Measurements from ENCODE around the gene DNAAF6. TPM values are rescaled to one million over a fixed set of nuclear protein-coding genes. Genes with fewer than 3 reads are reported as not detected.
A peak's percentile ranks its signal among the peaks of the same experiment; 100 is the strongest.

Gene DNAAF6
- total and polyA plus RNA-seq, 4 experiments from 2014 or later = not detected

DNA sequence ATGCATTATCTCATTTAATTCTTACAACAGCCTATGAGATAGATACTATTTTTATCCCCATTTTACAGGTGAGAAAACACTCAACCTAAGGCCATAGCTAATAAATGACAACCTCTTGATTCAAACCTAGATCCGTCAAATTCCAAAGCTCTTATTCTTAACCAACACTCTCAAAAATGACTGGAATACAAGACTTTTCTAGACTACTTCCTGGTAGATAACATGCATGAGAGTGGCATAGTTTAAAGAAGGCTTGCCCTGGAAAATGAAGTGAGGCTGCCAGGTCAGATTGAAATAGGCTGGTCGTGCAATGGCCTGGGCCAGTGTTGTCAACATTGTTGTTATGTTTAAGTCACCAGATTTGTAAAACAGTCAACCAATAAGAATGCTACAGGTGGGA lies 86.6 kb downstream of the DNAAF6 start:
- Mint-ChIP-seq H3K4me1 (peaks cover 0 to 1% (median 0%) of the 10 kb centered on the region in 4 donors), H3K27me3 (no peaks in the 10 kb centered on the region), H3K9me3 (peaks cover 0 to under 1% (median 0%) of the 10 kb centered on the region in 8 donors), H3K4me3 (peak overlapping the region in 1 of 8 donors; percentile 18), H3K27ac (no peak overlapping the region), H3K36me3 (no peaks in the 10 kb centered on the region)
- POLR2A ChIA-PET (ENCODE audit: partially characterized antibody) = no interaction called here
- intact Hi-C loops (cut with micrococcal nuclease) = no loop called here
- Histone ChIP-seq H3K4me1 (ENCODE audit: insufficient read depth, low read length) (no peaks in the 10 kb centered on the region), H3K9me3 (ENCODE audit: control insufficient read depth in 1 of 2, low read length in 2 of 2) (no peaks in the 10 kb centered on the region), H3K27ac (ENCODE audit: low read depth, low read length) (no peak overlapping the region), H3K27me3 (ENCODE audit: insufficient read depth, low read length) (no peaks in the 10 kb centered on the region), H3K36me3 (ENCODE audit: insufficient read depth, low read length) (no peaks in the 10 kb centered on the region), H3K4me3 (ENCODE audit: low read length in 2 of 2) (no peak overlapping the region)
- DNase-seq = no peak
- CTCF ChIA-PET (ENCODE audit: partially characterized antibody) = interaction anchor here (1.0 kb wide), 1 partner anchor 21 kb away, joined by 3 read pairs; no protein-coding TSS in a partner anchor

Other genes starting within 250 kb of the DNAAF6 start
- gene MORC4, start 206.4 kb upstream of the DNAAF6 start, total RNA-seq = 10 to 100 TPM; 12.4 to 12.6 TPM
- gene MORC4, start 206.4 kb upstream of the DNAAF6 start, polyA plus RNA-seq = 10 to 100 TPM in 1 of 2 donors, 1 to 10 TPM in 1; 7.9 to 10.6 TPM
- gene RBM41, start 87.8 kb upstream of the DNAAF6 start, total RNA-seq = 10 to 100 TPM; 27.8 to 29.8 TPM
- gene RBM41, start 87.8 kb upstream of the DNAAF6 start, polyA plus RNA-seq = 10 to 100 TPM in 1 of 2 donors, 1 to 10 TPM in 1; 9.1 to 14.4 TPM
- gene NUP62CL, start 178 bp upstream of the DNAAF6 start, total RNA-seq = 1 to 10 TPM; 2.3 to 2.7 TPM
- gene NUP62CL, start 178 bp upstream of the DNAAF6 start, polyA plus RNA-seq = 1 to 10 TPM; 1.2 to 1.6 TPM
- not detected for gene FRMPD3, start 243.0 kb downstream of the DNAAF6 start, total RNA-seq
- gene FRMPD3, start 243.0 kb downstream of the DNAAF6 start, polyA plus RNA-seq = not detected